GM18951 (cell line): ENCODE measurements around the gene ABCC10.

Experiments used
- POLR2A ChIP-seq: IDR thresholded peaks from 4 replicates; pipeline ENCODE4 v1.6.1; 2011; ENCODE audit warnings: mild to moderate bottlenecking; ENCODE audit not compliant: insufficient read length, insufficient read depth; ENCODE audit errors: extremely low read depth
- in situ Hi-C: fragments of 300-500 bp; cut with MboI; formaldehyde crosslinking; loops from one replicate; pipeline ENCODE4 v1.12.0; 2022; ENCODE audit warnings: low sequenced_read_pairs, mixed read lengths, inconsistent platforms; ENCODE audit not compliant: unreplicated experiment

Gene ABCC10

GRCh38 chr6:43444582-43444981 is 17.2 kb downstream of the ABCC10 start:
- in situ Hi-C loops, result no loop called here
- TF ChIP-seq POLR2A, result no peak

GRCh38 chr6:43445576-43445975 is 18.2 kb downstream of the ABCC10 start:
- TF ChIP-seq POLR2A, result no peak
- in situ Hi-C loops, result no loop called here

GRCh38 chr6:43447604-43448003 is 20.3 kb downstream of the ABCC10 start:
- no peak for TF ChIP-seq POLR2A
- in situ Hi-C loops, result no loop called here

GRCh38 chr6:43448916-43449315 is 21.6 kb downstream of the ABCC10 start:
- no peak for TF ChIP-seq POLR2A
- in situ Hi-C loops, result no loop called here

GRCh38 chr6:43450699-43451131 is 23.4 kb downstream of the ABCC10 start:
- in situ Hi-C loops, result loop anchor here (10.0 kb wide), 1 partner anchor 54 kb away; no protein-coding TSS in a partner anchor
- TF ChIP-seq POLR2A, result no peak

GRCh38 chr6:43451348-43451747 is 24.0 kb downstream of the ABCC10 start:
- TF ChIP-seq POLR2A, result no peak
- in situ Hi-C loops, result loop anchor here (10.0 kb wide), 1 partner anchor 53 kb away; no protein-coding TSS in a partner anchor

GRCh38 chr6:43451939-43452338 is 24.6 kb downstream of the ABCC10 start:
- no peak for TF ChIP-seq POLR2A
- in situ Hi-C loops, result loop anchor here (10.0 kb wide), 1 partner anchor 53 kb away; no protein-coding TSS in a partner anchor

- in situ Hi-C loops, result loop anchor here (10.0 kb wide), 1 partner anchor 52 kb away; no protein-coding TSS in a partner anchor
- TF ChIP-seq POLR2A, result no peak
Observed at GRCh38 chr6:43452896-43453295, 25.6 kb downstream of the ABCC10 start.

- no peak for TF ChIP-seq POLR2A
- in situ Hi-C loops, result loop anchor here (10.0 kb wide), 1 partner anchor 51 kb away; no protein-coding TSS in a partner anchor
Observed at GRCh38 chr6:43453831-43454230, 26.5 kb downstream of the ABCC10 start.

- in situ Hi-C loops, result loop anchor here (10.0 kb wide), 1 partner anchor 51 kb away; no protein-coding TSS in a partner anchor
- no peak for TF ChIP-seq POLR2A
Observed at GRCh38 chr6:43454290-43454695, 27.0 kb downstream of the ABCC10 start.

GRCh38 chr6:43454696-43455530 is 27.6 kb downstream of the ABCC10 start:
- peak; percentile 21 for TF ChIP-seq POLR2A
- in situ Hi-C loops, result loop anchor here (10.0 kb wide), 1 partner anchor 50 kb away; no protein-coding TSS in a partner anchor

- TF ChIP-seq POLR2A, result no peak
- in situ Hi-C loops, result loop anchor here (10.0 kb wide), 1 partner anchor 49 kb away; no protein-coding TSS in a partner anchor
Observed at GRCh38 chr6:43455531-43456428, 28.4 kb downstream of the ABCC10 start, which contains the start of gene DLK2. DLK2 (minus strand) TSS chr6:43455548; CDS start chr6:43454825, 723 bp downstream.

- no peak for TF ChIP-seq POLR2A
- in situ Hi-C loops, result loop anchor here (10.0 kb wide), 1 partner anchor 47 kb away; no protein-coding TSS in a partner anchor
Observed at GRCh38 chr6:43457643-43458042, 30.3 kb downstream of the ABCC10 start.

GRCh38 chr6:43458154-43458553 is 30.8 kb downstream of the ABCC10 start:
- in situ Hi-C loops, result loop anchor here (10.0 kb wide), 1 partner anchor 47 kb away; no protein-coding TSS in a partner anchor
